HepG2 (cell line): ENCODE measurements around the gene YWHAH.

ENCODE experiments used
- JUN ChIP-seq: sonication (generic); formaldehyde crosslinking; IDR thresholded peaks from 2 replicates; pipeline ENCODE4 v1.4.0; 2020; ENCODE audit warnings: mild to moderate bottlenecking, missing genetic modification reagents
- KDM4B ChIP-seq: sonication (generic); formaldehyde crosslinking; IDR thresholded peaks from 2 replicates; pipeline ENCODE4 v1.4.0; 2020; ENCODE audit warnings: missing genetic modification reagents
- MAFK ChIP-seq, 2 experiments: IDR thresholded peaks in 1 of 2; conservative IDR thresholded peaks in 1 of 2; 2 replicates each; pipeline ENCODE4 v1.6.1; 2011; ENCODE audit warnings: improper control_type of control experiment in 2 of 2, low read length in 2 of 2
- MXI1 ChIP-seq: IDR thresholded peaks from 3 replicates; pipeline ENCODE4 v1.6.1; 2012; ENCODE audit warnings: low read depth, low read length, inconsistent platforms, borderline replicate concordance
- NR2F6 ChIP-seq, 2 experiments: IDR thresholded peaks; 2 replicates each; pipeline ENCODE4 v1.6.1; 2016; ENCODE audit warnings: antibody characterized with exemption in 1 of 2, mild to moderate bottlenecking in 1 of 2
- POLR2AphosphoS5 ChIP-seq: IDR thresholded peaks from 2 replicates; pipeline ENCODE4 v1.6.1; 2012; ENCODE audit warnings: low read depth, low read length
- PRPF4 ChIP-seq: fragments of 200-400 bp; formaldehyde crosslinking; IDR thresholded peaks from 2 replicates; pipeline ENCODE4 v1.6.1; 2016; ENCODE audit warnings: low read length, low read depth; ENCODE audit not compliant: poor library complexity, severe bottlenecking
- SP1 ChIP-seq, 2 experiments: fragments of 450-650 bp in 1 of 2; sonication (generic) in 1 of 2; formaldehyde crosslinking in 1 of 2; IDR thresholded peaks; 2 replicates each; pipeline versions ENCODE4 v1.4.0 to v1.6.1; 2016 to 2020; ENCODE audit warnings: missing genetic modification reagents in 1 of 2
- SUZ12 ChIP-seq: fragments of 150-350 bp; IDR thresholded peaks from 2 replicates; pipeline ENCODE4 v1.6.1; 2014; ENCODE audit warnings: low read depth, low read length
- TF ChIP-seq, protein P1 (sequence below): sonication (generic); formaldehyde crosslinking; conservative IDR thresholded peaks from 2 replicates; pipeline ENCODE4 v1.4.0; 2020; ENCODE audit warnings: missing genetic modification reagents
- TF ChIP-seq, protein P2 (sequence below): sonication (generic); formaldehyde crosslinking; IDR thresholded peaks from 2 replicates; pipeline ENCODE4 v1.4.0; 2020; ENCODE audit warnings: missing genetic modification reagents, borderline replicate concordance
- TF ChIP-seq, protein P3 (sequence below): sonication (generic); formaldehyde crosslinking; IDR thresholded peaks from 2 replicates; pipeline ENCODE4 v1.9.0; 2021; ENCODE audit warnings: missing genetic modification reagents, borderline replicate concordance
- TF ChIP-seq, protein P4 (sequence below): sonication (generic); formaldehyde crosslinking; IDR thresholded peaks from 2 replicates; pipeline ENCODE4 v1.5.0; 2020; ENCODE audit warnings: mild to moderate bottlenecking, missing genetic modification reagents, moderate library complexity
- TF ChIP-seq, protein P5 (sequence below): sonication (generic); formaldehyde crosslinking; IDR thresholded peaks from 2 replicates; pipeline ENCODE4 v1.4.0; 2020; ENCODE audit warnings: missing genetic modification reagents

DNA sequence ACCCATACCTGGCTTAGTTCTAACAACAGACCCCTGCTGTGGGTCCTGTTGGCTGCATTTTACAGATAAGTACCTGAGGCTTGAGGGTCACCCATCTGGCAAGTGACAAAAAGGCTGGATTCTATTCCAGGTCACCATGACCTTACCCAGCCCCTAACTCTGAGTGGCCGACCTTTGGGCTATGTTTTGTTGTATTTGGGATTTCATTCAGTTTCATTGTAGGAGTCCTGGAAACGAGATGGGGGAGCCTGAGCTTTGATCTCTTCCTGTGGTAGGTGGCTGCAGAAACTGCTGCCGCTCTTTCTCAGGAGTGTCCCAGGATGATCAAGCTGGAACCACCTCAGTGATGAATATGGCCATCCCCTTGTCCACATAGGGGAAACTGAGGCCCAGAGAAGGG, 24.6 kb upstream of the YWHAH start:
- no peak for TF ChIP-seq POLR2AphosphoS5
- TF ChIP-seq NR2F6 (IDR thresholded peaks at IDR 0.05): 0 out of 2 replicates have a peak, but pooled peaks have one; percentile 15
- no peak; the same call in 1 of the 2 replicates for TF ChIP-seq NR2F6 (CRISPR knock-in tag; IDR thresholded peaks at IDR 0.05)
- no peak for TF ChIP-seq SUZ12
- no peak for TF ChIP-seq PRPF4
- TF ChIP-seq, protein P1, sequence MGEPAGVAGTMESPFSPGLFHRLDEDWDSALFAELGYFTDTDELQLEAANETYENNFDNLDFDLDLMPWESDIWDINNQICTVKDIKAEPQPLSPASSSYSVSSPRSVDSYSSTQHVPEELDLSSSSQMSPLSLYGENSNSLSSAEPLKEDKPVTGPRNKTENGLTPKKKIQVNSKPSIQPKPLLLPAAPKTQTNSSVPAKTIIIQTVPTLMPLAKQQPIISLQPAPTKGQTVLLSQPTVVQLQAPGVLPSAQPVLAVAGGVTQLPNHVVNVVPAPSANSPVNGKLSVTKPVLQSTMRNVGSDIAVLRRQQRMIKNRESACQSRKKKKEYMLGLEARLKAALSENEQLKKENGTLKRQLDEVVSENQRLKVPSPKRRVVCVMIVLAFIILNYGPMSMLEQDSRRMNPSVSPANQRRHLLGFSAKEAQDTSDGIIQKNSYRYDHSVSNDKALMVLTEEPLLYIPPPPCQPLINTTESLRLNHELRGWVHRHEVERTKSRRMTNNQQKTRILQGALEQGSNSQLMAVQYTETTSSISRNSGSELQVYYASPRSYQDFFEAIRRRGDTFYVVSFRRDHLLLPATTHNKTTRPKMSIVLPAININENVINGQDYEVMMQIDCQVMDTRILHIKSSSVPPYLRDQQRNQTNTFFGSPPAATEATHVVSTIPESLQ (CRISPR knock-in tag): no peak
- TF ChIP-seq JUN (CRISPR knock-in tag): no peak
- no peak for TF ChIP-seq KDM4B (CRISPR knock-in tag)
- TF ChIP-seq, protein P2, sequence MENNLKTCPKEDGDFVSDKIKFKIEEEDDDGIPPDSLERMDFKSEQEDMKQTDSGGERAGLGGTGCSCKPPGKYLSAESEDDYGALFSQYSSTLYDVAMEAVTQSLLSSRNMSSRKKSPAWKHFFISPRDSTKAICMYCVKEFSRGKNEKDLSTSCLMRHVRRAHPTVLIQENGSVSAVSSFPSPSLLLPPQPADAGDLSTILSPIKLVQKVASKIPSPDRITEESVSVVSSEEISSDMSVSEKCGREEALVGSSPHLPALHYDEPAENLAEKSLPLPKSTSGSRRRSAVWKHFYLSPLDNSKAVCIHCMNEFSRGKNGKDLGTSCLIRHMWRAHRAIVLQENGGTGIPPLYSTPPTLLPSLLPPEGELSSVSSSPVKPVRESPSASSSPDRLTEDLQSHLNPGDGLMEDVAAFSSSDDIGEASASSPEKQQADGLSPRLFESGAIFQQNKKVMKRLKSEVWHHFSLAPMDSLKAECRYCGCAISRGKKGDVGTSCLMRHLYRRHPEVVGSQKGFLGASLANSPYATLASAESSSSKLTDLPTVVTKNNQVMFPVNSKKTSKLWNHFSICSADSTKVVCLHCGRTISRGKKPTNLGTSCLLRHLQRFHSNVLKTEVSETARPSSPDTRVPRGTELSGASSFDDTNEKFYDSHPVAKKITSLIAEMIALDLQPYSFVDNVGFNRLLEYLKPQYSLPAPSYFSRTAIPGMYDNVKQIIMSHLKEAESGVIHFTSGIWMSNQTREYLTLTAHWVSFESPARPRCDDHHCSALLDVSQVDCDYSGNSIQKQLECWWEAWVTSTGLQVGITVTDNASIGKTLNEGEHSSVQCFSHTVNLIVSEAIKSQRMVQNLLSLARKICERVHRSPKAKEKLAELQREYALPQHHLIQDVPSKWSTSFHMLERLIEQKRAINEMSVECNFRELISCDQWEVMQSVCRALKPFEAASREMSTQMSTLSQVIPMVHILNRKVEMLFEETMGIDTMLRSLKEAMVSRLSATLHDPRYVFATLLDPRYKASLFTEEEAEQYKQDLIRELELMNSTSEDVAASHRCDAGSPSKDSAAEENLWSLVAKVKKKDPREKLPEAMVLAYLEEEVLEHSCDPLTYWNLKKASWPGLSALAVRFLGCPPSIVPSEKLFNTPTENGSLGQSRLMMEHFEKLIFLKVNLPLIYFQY (CRISPR knock-in tag): no peak
- no peak for TF ChIP-seq SP1 (IDR thresholded peaks at IDR 0.05)
- TF ChIP-seq SP1 (CRISPR knock-in tag; IDR thresholded peaks at IDR 0.05): no peak
- TF ChIP-seq, protein P3, sequence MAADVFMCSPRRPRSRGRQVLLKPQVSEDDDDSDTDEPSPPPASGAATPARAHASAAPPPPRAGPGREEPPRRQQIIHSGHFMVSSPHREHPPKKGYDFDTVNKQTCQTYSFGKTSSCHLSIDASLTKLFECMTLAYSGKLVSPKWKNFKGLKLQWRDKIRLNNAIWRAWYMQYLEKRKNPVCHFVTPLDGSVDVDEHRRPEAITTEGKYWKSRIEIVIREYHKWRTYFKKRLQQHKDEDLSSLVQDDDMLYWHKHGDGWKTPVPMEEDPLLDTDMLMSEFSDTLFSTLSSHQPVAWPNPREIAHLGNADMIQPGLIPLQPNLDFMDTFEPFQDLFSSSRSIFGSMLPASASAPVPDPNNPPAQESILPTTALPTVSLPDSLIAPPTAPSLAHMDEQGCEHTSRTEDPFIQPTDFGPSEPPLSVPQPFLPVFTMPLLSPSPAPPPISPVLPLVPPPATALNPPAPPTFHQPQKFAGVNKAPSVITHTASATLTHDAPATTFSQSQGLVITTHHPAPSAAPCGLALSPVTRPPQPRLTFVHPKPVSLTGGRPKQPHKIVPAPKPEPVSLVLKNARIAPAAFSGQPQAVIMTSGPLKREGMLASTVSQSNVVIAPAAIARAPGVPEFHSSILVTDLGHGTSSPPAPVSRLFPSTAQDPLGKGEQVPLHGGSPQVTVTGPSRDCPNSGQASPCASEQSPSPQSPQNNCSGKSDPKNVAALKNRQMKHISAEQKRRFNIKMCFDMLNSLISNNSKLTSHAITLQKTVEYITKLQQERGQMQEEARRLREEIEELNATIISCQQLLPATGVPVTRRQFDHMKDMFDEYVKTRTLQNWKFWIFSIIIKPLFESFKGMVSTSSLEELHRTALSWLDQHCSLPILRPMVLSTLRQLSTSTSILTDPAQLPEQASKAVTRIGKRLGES (CRISPR knock-in tag): no peak
- no peak for TF ChIP-seq MAFK (conservative IDR thresholded peaks at IDR 0.05 in 1 of 2, IDR thresholded peaks at IDR 0.05 in 1 of 2; ENCODE audit: low read length in 2 of 2)
- TF ChIP-seq MXI1: no peak
- TF ChIP-seq, protein P4, sequence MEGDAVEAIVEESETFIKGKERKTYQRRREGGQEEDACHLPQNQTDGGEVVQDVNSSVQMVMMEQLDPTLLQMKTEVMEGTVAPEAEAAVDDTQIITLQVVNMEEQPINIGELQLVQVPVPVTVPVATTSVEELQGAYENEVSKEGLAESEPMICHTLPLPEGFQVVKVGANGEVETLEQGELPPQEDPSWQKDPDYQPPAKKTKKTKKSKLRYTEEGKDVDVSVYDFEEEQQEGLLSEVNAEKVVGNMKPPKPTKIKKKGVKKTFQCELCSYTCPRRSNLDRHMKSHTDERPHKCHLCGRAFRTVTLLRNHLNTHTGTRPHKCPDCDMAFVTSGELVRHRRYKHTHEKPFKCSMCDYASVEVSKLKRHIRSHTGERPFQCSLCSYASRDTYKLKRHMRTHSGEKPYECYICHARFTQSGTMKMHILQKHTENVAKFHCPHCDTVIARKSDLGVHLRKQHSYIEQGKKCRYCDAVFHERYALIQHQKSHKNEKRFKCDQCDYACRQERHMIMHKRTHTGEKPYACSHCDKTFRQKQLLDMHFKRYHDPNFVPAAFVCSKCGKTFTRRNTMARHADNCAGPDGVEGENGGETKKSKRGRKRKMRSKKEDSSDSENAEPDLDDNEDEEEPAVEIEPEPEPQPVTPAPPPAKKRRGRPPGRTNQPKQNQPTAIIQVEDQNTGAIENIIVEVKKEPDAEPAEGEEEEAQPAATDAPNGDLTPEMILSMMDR: no peak
- TF ChIP-seq, protein P5, sequence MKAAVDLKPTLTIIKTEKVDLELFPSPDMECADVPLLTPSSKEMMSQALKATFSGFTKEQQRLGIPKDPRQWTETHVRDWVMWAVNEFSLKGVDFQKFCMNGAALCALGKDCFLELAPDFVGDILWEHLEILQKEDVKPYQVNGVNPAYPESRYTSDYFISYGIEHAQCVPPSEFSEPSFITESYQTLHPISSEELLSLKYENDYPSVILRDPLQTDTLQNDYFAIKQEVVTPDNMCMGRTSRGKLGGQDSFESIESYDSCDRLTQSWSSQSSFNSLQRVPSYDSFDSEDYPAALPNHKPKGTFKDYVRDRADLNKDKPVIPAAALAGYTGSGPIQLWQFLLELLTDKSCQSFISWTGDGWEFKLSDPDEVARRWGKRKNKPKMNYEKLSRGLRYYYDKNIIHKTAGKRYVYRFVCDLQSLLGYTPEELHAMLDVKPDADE (CRISPR knock-in tag): no peak
